T-helper 2 cell treated with Interferon-gamma antibody and Interleukin-4, amounts not matched to agents 5 μg/mL and 100 μg/mL, for 36 hours (primary cell): Measurements from ENCODE around the gene ITGB3.
A peak's percentile ranks its signal among the peaks of the same experiment; 100 is the strongest.

ENCODE experiments used
- DNase-seq: peaks from one replicate; pipeline ENCODE4 v3.0.0; 2021; ENCODE audit warnings: low spot score
- H3K27ac Mint-ChIP-seq: one replicate; pipeline ENCODE4 v1.8.0; 2021; ENCODE audit warnings: mild to moderate bottlenecking, mixed read lengths
- H3K27me3 Mint-ChIP-seq: one replicate; pipeline ENCODE4 v1.8.0; 2021; ENCODE audit warnings: low read depth, mixed read lengths
- H3K36me3 Mint-ChIP-seq: one replicate; pipeline ENCODE4 v1.8.0; 2021; ENCODE audit warnings: low read depth, mixed read lengths
- H3K4me1 Mint-ChIP-seq: one replicate; pipeline ENCODE4 v1.8.0; 2021; ENCODE audit warnings: low read depth, mixed read lengths
- H3K4me3 Mint-ChIP-seq: one replicate; pipeline ENCODE4 v1.8.0; 2022; ENCODE audit warnings: mild to moderate bottlenecking, moderate library complexity, mixed read lengths
- H3K9me3 Mint-ChIP-seq: one replicate; pipeline ENCODE4 v1.8.0; 2021; ENCODE audit warnings: mixed read lengths

The ITGB3 gene

DNA sequence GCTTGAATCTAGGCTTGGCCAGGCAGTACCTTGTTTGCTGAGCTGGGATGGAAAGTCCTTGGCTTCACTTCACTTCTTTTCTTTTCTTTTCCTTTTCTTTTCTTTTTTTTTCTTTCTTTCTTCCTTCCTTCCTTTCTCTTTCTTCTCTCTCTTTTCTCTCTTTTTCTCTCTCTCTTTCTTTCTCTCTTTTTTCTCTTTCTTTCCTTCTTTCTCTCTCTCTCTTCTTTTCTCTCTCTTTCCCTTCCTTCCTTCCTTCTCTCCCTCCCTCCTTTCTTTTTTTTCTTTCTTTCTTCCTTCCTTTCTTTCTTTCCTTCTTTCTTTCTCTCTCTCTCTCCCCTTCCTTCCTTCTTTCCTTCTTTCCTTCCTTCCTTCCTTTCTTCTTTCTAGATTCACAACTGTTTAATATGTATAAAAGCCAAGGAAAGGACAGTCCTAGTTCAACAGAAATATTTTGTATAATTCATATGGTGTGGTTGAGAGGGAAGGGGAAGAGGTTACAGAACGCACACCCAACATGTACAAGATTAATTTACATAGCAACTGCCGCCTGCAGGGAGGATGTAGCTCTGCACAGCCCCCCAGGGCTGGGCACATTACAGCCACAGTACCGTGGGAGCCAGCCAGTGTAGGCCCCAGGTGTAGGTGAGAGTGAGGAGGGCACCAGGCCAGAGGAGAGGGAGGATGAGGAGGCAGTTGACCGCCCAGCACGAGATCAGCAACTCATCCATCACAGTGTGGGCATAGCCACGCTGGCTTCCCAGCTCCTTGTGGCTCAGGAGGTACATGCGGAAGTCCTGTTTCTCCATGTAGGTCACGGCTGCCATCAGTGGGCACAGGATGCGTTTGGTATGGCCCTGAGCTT is 9.7 kb upstream of the ITGB3 start:
- Mint-ChIP-seq H3K27me3 (peaks cover 34% of the 10 kb centered on the region), H3K36me3 (no peaks in the 10 kb centered on the region), H3K9me3 (no peaks in the 10 kb centered on the region), H3K27ac (no peak overlapping the region), H3K4me3 (no peak overlapping the region), H3K4me1 (peaks cover 9% of the 10 kb centered on the region)
- DNase-seq, result no peak

DNA sequence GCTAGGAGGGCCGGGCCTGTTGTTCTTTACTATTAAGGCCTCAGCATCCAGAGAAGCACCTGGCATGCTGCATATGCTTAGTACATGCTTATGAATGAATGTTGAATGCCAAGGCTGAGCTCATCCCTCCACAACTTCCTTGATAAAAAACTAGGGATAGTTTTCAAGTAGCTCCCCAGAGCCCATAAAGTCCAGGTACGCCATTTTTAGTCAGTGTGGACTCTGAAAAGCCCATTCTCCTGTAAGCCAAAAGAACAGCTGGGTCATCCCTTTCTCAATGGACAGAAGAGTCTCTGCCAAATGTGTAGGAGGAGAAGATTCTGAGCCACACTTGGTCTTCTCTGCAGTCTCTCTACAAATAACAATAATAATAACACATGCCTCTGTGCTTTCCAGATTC is 8.9 kb upstream of the ITGB3 start:
- no peak overlapping the region for H3K27ac Mint-ChIP-seq
- H3K9me3 Mint-ChIP-seq, result no peaks in the 10 kb centered on the region
- DNase-seq, result no peak
- peaks cover 6% of the 10 kb centered on the region for H3K4me1 Mint-ChIP-seq
- H3K36me3 Mint-ChIP-seq, result no peaks in the 10 kb centered on the region
- H3K4me3 Mint-ChIP-seq, result no peak overlapping the region
- H3K27me3 Mint-ChIP-seq, result peaks cover 36% of the 10 kb centered on the region

GRCh38 chr17:47246120-47246519 is 7.5 kb upstream of the ITGB3 start:
- H3K4me3 Mint-ChIP-seq, result no peak overlapping the region
- H3K4me1 Mint-ChIP-seq, result no peaks in the 10 kb centered on the region
- no peak for DNase-seq
- peaks cover 40% of the 10 kb centered on the region for H3K27me3 Mint-ChIP-seq
- no peak overlapping the region for H3K27ac Mint-ChIP-seq
- no peaks in the 10 kb centered on the region for H3K36me3 Mint-ChIP-seq
- no peaks in the 10 kb centered on the region for H3K9me3 Mint-ChIP-seq

DNA sequence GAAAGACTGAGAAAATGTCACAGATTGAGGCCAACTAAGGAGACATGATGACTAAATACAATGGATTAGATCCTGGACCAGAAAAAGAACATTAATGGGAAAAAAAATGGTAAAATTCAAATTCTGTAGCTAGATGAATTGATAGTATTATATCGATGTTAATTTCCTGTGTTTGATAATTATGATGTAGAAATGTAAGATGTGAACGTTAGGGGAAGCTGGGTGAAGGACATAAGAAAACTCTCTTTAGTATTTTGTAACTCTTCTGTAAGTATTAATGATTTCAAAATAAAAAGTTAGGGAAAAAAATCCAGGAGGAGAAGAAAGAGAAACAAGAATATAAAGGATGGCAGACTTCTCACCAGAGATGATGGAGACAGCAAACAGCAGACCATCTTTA is 2.8 kb upstream of the ITGB3 start:
- no peaks in the 10 kb centered on the region for H3K9me3 Mint-ChIP-seq
- no peak overlapping the region for H3K4me3 Mint-ChIP-seq
- H3K4me1 Mint-ChIP-seq, result peaks cover 8% of the 10 kb centered on the region
- no peaks in the 10 kb centered on the region for H3K36me3 Mint-ChIP-seq
- DNase-seq, result no peak
- peaks cover 60% of the 10 kb centered on the region for H3K27me3 Mint-ChIP-seq
- H3K27ac Mint-ChIP-seq, result no peak overlapping the region

DNA sequence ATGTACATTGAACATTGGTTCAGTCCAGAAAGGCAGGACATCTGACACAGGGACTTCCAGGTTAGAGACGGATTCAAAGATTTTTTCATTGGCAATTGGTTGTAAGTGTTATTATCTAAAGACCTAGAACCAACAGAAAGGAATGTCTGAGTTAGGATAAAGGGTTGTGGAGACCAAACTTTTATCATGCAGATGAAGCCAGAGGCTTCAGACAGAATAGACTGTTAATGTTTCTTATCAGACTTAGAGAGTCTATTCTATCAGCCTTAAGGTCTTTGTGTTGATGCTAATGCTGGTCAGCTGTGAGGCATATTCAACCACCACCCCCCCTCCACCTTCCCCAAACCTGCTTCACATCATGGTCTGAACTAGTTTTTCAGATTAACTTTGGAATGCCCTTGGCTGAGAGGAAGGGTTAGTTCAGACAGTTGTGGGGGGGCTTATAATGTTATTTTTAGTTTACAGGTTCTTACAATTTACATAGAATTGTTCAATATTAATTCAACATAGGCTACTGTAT is 2.1 kb upstream of the ITGB3 start:
- no peaks in the 10 kb centered on the region for H3K36me3 Mint-ChIP-seq
- no peak for DNase-seq
- H3K9me3 Mint-ChIP-seq, result no peaks in the 10 kb centered on the region
- no peak overlapping the region for H3K27ac Mint-ChIP-seq
- H3K4me3 Mint-ChIP-seq, result no peak overlapping the region
- H3K4me1 Mint-ChIP-seq, result peaks cover 9% of the 10 kb centered on the region
- H3K27me3 Mint-ChIP-seq, result peaks cover 60% of the 10 kb centered on the region

- no peaks in the 10 kb centered on the region for H3K9me3 Mint-ChIP-seq
- H3K4me1 Mint-ChIP-seq, result peaks cover 15% of the 10 kb centered on the region
- peak overlapping the region; percentile 5 for H3K4me3 Mint-ChIP-seq
- H3K27ac Mint-ChIP-seq, result no peak overlapping the region
- peaks cover 63% of the 10 kb centered on the region for H3K27me3 Mint-ChIP-seq
- no peaks in the 10 kb centered on the region for H3K36me3 Mint-ChIP-seq
- no peak for DNase-seq
Observed at GRCh38 chr17:47252209-47252608, 1.4 kb upstream of the ITGB3 start.

GRCh38 chr17:47252766-47253512 is 688 bp upstream of the ITGB3 start:
- Mint-ChIP-seq H3K27me3 (peaks cover 70% of the 10 kb centered on the region), H3K4me3 (peak overlapping the region; percentile 73), H3K36me3 (no peaks in the 10 kb centered on the region), H3K27ac (no peak overlapping the region), H3K9me3 (no peaks in the 10 kb centered on the region), H3K4me1 (peaks cover 22% of the 10 kb centered on the region)
- DNase-seq, result no peak

DNA sequence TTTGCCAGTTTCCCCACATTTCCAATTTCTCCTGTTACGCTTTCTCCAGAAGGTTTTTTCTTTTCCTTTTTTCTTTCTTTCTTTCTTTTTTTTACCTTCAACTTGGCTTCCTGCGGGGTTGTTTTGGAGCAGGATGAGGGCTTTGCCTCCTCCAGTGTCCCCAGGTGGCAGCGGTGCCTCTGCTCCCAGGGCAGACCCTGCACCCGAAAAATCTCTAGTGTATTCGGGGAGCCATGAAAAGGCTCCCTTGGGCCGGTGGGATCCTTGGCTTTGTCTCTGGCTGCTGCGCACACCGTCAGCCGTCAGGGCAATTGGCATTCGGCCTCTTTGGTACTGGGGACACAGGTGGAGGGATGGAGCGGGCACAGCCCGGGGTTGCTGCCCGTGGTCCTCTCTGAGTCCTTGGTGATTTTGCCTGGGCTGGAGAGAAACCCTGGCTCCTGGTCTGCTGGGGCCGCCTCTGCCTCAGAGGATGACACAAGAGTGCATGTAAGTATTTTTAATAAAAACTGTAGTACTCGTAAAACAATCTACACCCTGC is 846 bp downstream of the ITGB3 start:
- H3K4me1 Mint-ChIP-seq, result peaks cover 31% of the 10 kb centered on the region
- peak overlapping the region; percentile 93 for H3K4me3 Mint-ChIP-seq
- H3K27me3 Mint-ChIP-seq, result peaks cover 71% of the 10 kb centered on the region
- no peak overlapping the region for H3K27ac Mint-ChIP-seq
- H3K9me3 Mint-ChIP-seq, result no peaks in the 10 kb centered on the region
- DNase-seq, result no peak
- H3K36me3 Mint-ChIP-seq, result peaks cover 3% of the 10 kb centered on the region

DNA sequence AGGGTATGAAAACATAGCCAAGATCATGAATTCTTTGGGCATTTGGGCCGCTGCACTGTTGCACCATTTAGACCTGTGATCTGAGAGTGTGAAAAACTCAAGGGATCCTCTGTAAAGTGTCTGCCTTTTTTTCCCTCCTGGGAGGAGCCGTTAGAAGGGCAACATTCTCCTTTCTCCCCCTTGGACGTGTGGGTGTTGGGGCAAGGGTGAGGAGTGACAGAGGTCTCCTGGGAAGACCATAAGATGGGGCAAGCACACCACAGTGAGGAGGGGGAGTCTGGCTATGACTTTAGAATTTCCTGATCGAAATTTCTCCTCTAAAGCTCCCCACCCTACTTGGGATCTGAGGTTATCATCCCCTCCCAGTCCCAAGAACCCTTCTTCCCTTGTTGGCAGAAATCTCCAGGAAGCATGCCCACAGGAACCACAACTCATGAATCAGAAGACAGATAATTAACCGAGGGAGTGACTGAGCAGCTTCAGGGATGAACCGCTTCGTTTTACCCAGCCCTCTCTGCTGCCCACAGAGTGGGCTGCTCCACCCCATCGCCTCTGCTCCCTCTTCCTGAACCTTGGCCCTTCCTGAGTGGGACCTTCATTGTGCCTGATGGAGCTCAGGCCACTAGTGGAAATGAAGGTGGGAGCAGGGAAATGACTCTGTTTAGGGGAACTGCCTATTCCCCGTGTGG is 4.2 kb downstream of the ITGB3 start:
- Mint-ChIP-seq H3K27me3 (peaks cover 55% of the 10 kb centered on the region), H3K27ac (no peak overlapping the region), H3K36me3 (peaks cover 3% of the 10 kb centered on the region), H3K4me1 (peaks cover 31% of the 10 kb centered on the region), H3K9me3 (no peaks in the 10 kb centered on the region), H3K4me3 (peak overlapping the region; percentile 52)
- DNase-seq, result no peak

- DNase-seq, result no peak
- no peak overlapping the region for H3K27ac Mint-ChIP-seq
- peaks cover 12% of the 10 kb centered on the region for H3K4me1 Mint-ChIP-seq
- peaks cover 3% of the 10 kb centered on the region for H3K36me3 Mint-ChIP-seq
- no peak overlapping the region for H3K4me3 Mint-ChIP-seq
- peaks cover 26% of the 10 kb centered on the region for H3K27me3 Mint-ChIP-seq
- H3K9me3 Mint-ChIP-seq, result no peaks in the 10 kb centered on the region
Observed at GRCh38 chr17:47262586-47262985, 9.0 kb downstream of the ITGB3 start.

DNA sequence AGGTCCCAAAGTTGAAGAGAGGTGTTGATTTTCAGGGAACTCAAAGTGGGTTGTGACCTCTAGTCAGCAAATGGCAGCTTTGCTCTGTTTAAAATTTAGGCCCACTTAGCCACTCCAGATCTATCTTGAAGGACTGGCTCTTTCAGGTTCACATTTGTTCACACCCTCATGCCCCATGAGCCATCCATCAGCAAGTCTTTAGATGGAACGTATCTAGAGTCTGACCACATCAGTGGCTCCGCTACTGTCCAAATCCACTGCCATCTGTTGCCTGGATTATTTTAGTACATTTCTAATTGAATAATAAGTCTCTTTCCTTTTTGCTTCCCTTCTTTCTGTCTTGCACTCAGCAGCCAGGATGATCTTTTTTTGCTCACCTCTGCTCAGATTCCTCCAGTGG is 10.5 kb downstream of the ITGB3 start:
- Mint-ChIP-seq H3K4me3 (no peak overlapping the region), H3K27me3 (peaks cover 14% of the 10 kb centered on the region), H3K27ac (no peak overlapping the region), H3K4me1 (no peaks in the 10 kb centered on the region), H3K9me3 (peaks cover 4% of the 10 kb centered on the region), H3K36me3 (no peaks in the 10 kb centered on the region)
- DNase-seq, result no peak

DNA sequence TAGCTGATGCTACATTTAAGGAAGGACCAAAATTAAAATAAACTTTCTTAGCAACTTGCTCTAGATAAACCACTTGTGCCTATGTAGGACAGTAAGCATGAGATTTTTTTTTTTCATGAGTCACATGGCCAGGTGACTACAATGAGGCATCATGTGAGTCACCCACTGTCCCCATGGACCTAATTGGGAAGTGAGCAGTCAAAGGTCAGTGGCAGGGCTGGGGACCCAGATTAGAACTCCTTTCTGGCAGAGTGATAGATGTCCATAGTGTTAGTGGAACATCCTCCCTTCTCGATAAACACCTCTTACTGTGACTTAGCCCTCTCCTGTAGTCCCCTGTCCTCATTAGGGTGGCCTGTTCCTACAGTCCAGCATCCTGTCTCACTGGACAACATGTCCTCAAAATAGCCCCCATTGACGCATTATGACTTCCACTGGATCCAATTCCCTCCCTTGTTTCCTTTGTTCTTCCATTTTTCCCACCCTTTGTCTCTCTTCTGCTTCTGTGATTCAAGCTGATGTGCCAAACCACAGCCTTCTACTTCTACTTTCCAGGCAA is 12.4 kb downstream of the ITGB3 start:
- no peak overlapping the region for H3K4me3 Mint-ChIP-seq
- peaks cover 8% of the 10 kb centered on the region for H3K9me3 Mint-ChIP-seq
- H3K27me3 Mint-ChIP-seq, result peaks cover 22% of the 10 kb centered on the region
- no peak for DNase-seq
- no peaks in the 10 kb centered on the region for H3K36me3 Mint-ChIP-seq
- no peak overlapping the region for H3K27ac Mint-ChIP-seq
- H3K4me1 Mint-ChIP-seq, result no peaks in the 10 kb centered on the region

DNA sequence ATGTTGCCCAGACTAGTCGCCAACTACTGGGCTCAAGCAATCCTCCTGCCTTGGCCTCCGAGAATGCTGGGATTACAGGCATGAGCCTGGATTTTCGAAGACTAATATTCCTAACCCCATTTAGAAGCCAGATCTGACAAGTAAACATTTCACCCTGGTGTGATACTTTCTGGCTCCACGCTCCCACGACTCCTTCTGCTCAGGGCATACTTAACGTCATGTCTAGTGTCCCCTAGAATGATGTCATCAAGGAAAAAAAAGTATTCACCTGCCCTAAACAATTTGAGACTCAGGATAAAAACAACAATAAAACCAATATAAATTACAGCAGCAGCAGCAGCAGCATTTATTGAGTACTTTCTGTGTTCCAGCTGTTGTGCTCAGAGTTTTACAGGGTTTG is 13.2 kb downstream of the ITGB3 start:
- Mint-ChIP-seq H3K4me3 (no peak overlapping the region), H3K27ac (no peak overlapping the region), H3K9me3 (peaks cover 8% of the 10 kb centered on the region), H3K36me3 (no peaks in the 10 kb centered on the region), H3K4me1 (no peaks in the 10 kb centered on the region), H3K27me3 (peaks cover 25% of the 10 kb centered on the region)
- no peak for DNase-seq
